Measurements from ENCODE around the gene C14orf132.

C14orf132 gene

GRCh38 chr14:96052541-96053247 is 13.5 kb downstream of the C14orf132 start:
- no peaks in the 10 kb centered on the region for H3K9me3 ChIP-seq (ENCODE audit: control insufficient read depth, low read length)
- H3K27me3 ChIP-seq (replicated peaks; ENCODE audit: control insufficient read depth, insufficient read depth, low read length, poor library complexity, severe bottlenecking): no peaks in the 10 kb centered on the region
- no peaks in the 10 kb centered on the region for H3K36me3 ChIP-seq (ENCODE audit: control insufficient read depth, insufficient read depth, low read length)
- no peak overlapping the region for H3K27ac ChIP-seq (ENCODE audit: insufficient read depth, low read length, poor library complexity, severe bottlenecking)
- no peaks in the 10 kb centered on the region for H3K4me1 ChIP-seq (ENCODE audit: control insufficient read depth, insufficient read depth, low read length, poor library complexity, severe bottlenecking)
- no peak for DNase-seq
- H3K4me3 ChIP-seq (ENCODE audit: insufficient read depth, low read depth, low read length, poor library complexity, severe bottlenecking): no peak overlapping the region

DNA sequence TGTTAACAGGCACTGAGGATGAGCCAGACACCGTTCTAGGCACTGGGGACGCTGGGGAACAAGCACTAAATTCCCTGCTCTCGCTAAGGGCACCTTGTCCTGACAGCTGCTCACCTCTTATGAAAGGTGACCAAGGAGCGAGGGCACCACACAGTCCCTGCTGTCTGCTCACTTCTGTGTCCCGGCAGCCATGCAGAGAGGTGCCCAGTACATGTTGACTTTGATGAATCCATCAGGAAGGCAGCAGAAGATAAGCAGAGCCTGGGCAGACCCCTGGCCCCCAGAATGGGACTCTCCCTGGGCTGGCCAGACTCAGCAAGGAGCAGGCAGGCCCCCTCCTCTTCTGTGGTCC is 14.1 kb downstream of the C14orf132 start:
- no peak overlapping the region for H3K4me3 ChIP-seq (ENCODE audit: insufficient read depth, low read depth, low read length, poor library complexity, severe bottlenecking)
- no peak for DNase-seq
- no peaks in the 10 kb centered on the region for H3K9me3 ChIP-seq (ENCODE audit: control insufficient read depth, low read length)
- no peak overlapping the region for H3K27ac ChIP-seq (ENCODE audit: insufficient read depth, low read length, poor library complexity, severe bottlenecking)
- H3K27me3 ChIP-seq (replicated peaks; ENCODE audit: control insufficient read depth, insufficient read depth, low read length, poor library complexity, severe bottlenecking): no peaks in the 10 kb centered on the region
- H3K4me1 ChIP-seq (ENCODE audit: control insufficient read depth, insufficient read depth, low read length, poor library complexity, severe bottlenecking): no peaks in the 10 kb centered on the region
- H3K36me3 ChIP-seq (ENCODE audit: control insufficient read depth, insufficient read depth, low read length): no peaks in the 10 kb centered on the region

DNA sequence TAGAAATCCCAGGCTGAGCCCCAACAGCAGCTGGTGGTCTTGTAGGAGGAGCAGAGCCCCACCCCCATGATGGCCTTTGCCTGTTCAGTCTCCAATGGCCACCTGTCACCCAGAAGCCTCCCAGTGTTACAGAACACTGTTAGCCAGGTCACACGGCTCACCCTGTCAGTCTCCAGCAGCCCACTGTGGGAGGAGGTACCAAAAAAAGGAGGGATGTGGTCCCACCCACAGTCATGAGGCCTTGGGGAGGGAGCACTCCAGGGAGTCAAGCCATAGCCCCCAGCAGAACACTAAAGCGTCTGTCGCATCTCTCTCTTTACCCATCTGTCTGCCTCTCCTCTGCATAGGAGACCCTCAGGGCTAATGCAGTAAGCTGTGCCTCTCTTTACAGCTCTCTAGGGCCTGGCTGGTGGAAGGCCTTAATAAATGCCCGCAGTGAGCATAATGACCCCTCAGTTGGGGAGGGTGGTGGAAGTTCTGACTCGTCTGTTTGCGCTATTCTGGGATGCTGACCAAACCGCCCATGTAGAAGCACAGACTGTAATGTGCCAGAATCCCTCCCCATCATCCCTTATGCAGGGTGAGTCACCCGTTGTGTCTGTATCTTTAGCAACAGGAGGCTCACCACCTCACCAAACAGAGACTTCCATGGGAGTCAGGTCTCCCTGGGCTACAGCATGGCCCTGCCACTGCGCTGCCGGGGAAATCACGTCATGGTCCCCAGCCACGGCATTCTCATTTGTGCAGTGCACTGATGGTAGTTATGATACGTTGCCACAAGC is 14.6 kb downstream of the C14orf132 start:
- Histone ChIP-seq H3K27ac (ENCODE audit: insufficient read depth, low read length, poor library complexity, severe bottlenecking) (no peak overlapping the region), H3K27me3 (replicated peaks; ENCODE audit: control insufficient read depth, insufficient read depth, low read length, poor library complexity, severe bottlenecking) (no peaks in the 10 kb centered on the region), H3K9me3 (ENCODE audit: control insufficient read depth, low read length) (no peaks in the 10 kb centered on the region), H3K4me3 (ENCODE audit: insufficient read depth, low read depth, low read length, poor library complexity, severe bottlenecking) (no peak overlapping the region), H3K36me3 (ENCODE audit: control insufficient read depth, insufficient read depth, low read length) (no peaks in the 10 kb centered on the region), H3K4me1 (ENCODE audit: control insufficient read depth, insufficient read depth, low read length, poor library complexity, severe bottlenecking) (no peaks in the 10 kb centered on the region)
- DNase-seq: no peak

DNA sequence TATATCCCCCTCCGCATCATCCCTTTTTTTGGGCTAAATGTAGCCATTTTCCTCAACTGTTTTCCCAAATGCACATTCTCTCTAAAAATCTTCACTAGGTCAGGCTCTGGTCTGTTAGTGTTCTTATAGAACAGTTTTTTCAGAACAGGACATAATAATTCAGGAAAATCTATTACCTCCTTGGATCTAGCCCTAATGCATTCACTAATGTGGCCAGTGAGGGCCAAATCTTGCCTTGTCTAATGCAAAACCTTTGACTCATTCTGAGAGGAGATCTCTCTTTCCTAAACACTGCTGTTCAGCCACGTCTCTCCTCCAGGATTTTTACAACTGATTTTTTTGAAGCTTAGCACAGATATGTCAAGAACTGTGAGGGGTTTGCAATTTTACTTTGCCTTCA is 15.5 kb downstream of the C14orf132 start:
- Histone ChIP-seq H3K36me3 (ENCODE audit: control insufficient read depth, insufficient read depth, low read length) (no peaks in the 10 kb centered on the region), H3K4me3 (ENCODE audit: insufficient read depth, low read depth, low read length, poor library complexity, severe bottlenecking) (no peak overlapping the region), H3K4me1 (ENCODE audit: control insufficient read depth, insufficient read depth, low read length, poor library complexity, severe bottlenecking) (no peaks in the 10 kb centered on the region), H3K27me3 (replicated peaks; ENCODE audit: control insufficient read depth, insufficient read depth, low read length, poor library complexity, severe bottlenecking) (no peaks in the 10 kb centered on the region), H3K9me3 (ENCODE audit: control insufficient read depth, low read length) (no peaks in the 10 kb centered on the region), H3K27ac (ENCODE audit: insufficient read depth, low read length, poor library complexity, severe bottlenecking) (no peak overlapping the region)
- no peak for DNase-seq

GRCh38 chr14:96055065-96055752 is 16.0 kb downstream of the C14orf132 start:
- no peaks in the 10 kb centered on the region for H3K9me3 ChIP-seq (ENCODE audit: control insufficient read depth, low read length)
- no peaks in the 10 kb centered on the region for H3K36me3 ChIP-seq (ENCODE audit: control insufficient read depth, insufficient read depth, low read length)
- H3K4me3 ChIP-seq (ENCODE audit: insufficient read depth, low read depth, low read length, poor library complexity, severe bottlenecking): no peak overlapping the region
- no peak overlapping the region for H3K27ac ChIP-seq (ENCODE audit: insufficient read depth, low read length, poor library complexity, severe bottlenecking)
- H3K27me3 ChIP-seq (replicated peaks; ENCODE audit: control insufficient read depth, insufficient read depth, low read length, poor library complexity, severe bottlenecking): no peaks in the 10 kb centered on the region
- H3K4me1 ChIP-seq (ENCODE audit: control insufficient read depth, insufficient read depth, low read length, poor library complexity, severe bottlenecking): no peaks in the 10 kb centered on the region
- no peak for DNase-seq

- H3K36me3 ChIP-seq (ENCODE audit: control insufficient read depth, insufficient read depth, low read length): no peaks in the 10 kb centered on the region
- H3K4me3 ChIP-seq (ENCODE audit: insufficient read depth, low read depth, low read length, poor library complexity, severe bottlenecking): no peak overlapping the region
- H3K27ac ChIP-seq (ENCODE audit: insufficient read depth, low read length, poor library complexity, severe bottlenecking): no peak overlapping the region
- DNase-seq: no peak
- no peaks in the 10 kb centered on the region for H3K4me1 ChIP-seq (ENCODE audit: control insufficient read depth, insufficient read depth, low read length, poor library complexity, severe bottlenecking)
- no peaks in the 10 kb centered on the region for H3K27me3 ChIP-seq (replicated peaks; ENCODE audit: control insufficient read depth, insufficient read depth, low read length, poor library complexity, severe bottlenecking)
- no peaks in the 10 kb centered on the region for H3K9me3 ChIP-seq (ENCODE audit: control insufficient read depth, low read length)
These were observed 16.8 kb downstream of the C14orf132 start for GRCh38 chr14:96055753-96056508.

DNA sequence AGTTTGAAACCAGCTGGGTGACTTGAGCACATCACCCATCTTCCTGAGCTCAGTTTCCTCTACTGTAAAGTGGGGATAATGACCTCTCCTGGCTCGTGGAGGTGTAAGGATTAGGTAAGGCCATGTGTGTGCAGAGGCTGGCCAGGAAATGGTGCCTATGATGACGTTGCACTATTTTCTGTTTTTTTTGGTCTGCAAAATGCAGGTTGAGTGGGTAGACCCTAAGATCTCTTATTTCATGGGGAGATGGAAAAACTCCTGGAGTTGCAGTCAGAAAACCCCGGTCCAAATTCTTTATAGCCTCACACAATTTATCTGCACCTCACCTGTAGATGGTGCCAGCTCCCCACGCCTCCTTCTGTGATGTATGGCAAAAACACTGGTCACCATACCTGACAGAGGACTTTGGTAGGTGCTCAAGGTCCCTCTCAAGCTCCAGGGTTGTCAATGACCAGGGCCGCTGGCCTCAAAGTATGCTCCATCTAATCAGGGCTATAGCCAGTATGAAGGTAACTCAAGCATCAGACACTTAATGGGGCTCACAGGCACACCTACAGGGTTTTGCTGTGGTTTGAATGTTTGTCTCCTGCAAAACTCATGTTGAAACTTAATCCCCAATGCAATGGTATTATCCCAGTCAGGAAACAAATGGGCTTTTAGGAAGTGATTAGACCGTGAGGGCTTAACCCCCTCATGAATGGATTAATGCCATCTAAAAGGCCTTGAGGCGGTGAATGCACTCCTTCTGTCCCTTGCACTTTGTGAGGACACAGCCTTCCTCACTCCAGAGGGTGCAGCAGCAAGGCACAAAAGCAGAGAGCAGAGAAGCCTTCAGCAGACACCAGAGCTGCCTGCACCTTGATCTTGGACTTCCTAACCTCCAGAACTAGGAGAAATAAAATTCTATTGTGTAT is 17.6 kb downstream of the C14orf132 start:
- Histone ChIP-seq H3K27me3 (replicated peaks; ENCODE audit: control insufficient read depth, insufficient read depth, low read length, poor library complexity, severe bottlenecking) (no peaks in the 10 kb centered on the region), H3K27ac (ENCODE audit: insufficient read depth, low read length, poor library complexity, severe bottlenecking) (no peak overlapping the region)
- no peak for DNase-seq

DNA sequence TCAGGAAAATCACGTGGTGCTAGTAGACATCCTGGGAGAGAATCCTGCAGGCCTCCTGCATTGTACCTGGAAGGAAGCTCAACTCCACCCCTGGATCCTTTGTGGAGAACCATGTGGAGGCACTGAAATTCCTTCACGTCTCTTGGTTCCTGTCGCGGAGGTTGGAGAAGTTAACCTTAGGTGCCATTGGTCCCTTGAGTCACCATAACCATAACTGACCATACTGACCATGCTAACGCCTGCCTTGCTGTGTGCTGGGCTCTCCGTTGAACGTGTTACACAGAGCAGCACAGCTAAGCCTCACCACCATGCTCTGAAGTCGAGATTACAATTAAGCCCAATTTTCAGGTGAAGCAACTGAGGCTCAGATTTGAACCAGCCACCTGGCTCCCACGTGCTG is 18.6 kb downstream of the C14orf132 start:
- no peak for DNase-seq
- Histone ChIP-seq H3K27ac (ENCODE audit: insufficient read depth, low read length, poor library complexity, severe bottlenecking) (no peak overlapping the region), H3K27me3 (replicated peaks; ENCODE audit: control insufficient read depth, insufficient read depth, low read length, poor library complexity, severe bottlenecking) (no peaks in the 10 kb centered on the region), H3K4me3 (ENCODE audit: insufficient read depth, low read depth, low read length, poor library complexity, severe bottlenecking) (no peak overlapping the region), H3K4me1 (ENCODE audit: control insufficient read depth, insufficient read depth, low read length, poor library complexity, severe bottlenecking) (no peaks in the 10 kb centered on the region), H3K9me3 (ENCODE audit: control insufficient read depth, low read length) (no peaks in the 10 kb centered on the region), H3K36me3 (ENCODE audit: control insufficient read depth, insufficient read depth, low read length) (no peaks in the 10 kb centered on the region)

More for the DNA sequence above, 17.6 kb downstream of the C14orf132 start:
- no peaks in the 10 kb centered on the region for H3K36me3 ChIP-seq (ENCODE audit: control insufficient read depth, insufficient read depth, low read length)
- H3K9me3 ChIP-seq (ENCODE audit: control insufficient read depth, low read length): no peaks in the 10 kb centered on the region
- H3K4me3 ChIP-seq (ENCODE audit: insufficient read depth, low read depth, low read length, poor library complexity, severe bottlenecking): no peak overlapping the region
- H3K4me1 ChIP-seq (ENCODE audit: control insufficient read depth, insufficient read depth, low read length, poor library complexity, severe bottlenecking): no peaks in the 10 kb centered on the region

- H3K4me1 ChIP-seq (ENCODE audit: control insufficient read depth, insufficient read depth, low read length, poor library complexity, severe bottlenecking): no peaks in the 10 kb centered on the region
- no peak overlapping the region for H3K27ac ChIP-seq (ENCODE audit: insufficient read depth, low read length, poor library complexity, severe bottlenecking)
- no peak for DNase-seq
- H3K4me3 ChIP-seq (ENCODE audit: insufficient read depth, low read depth, low read length, poor library complexity, severe bottlenecking): no peak overlapping the region
- H3K9me3 ChIP-seq (ENCODE audit: control insufficient read depth, low read length): no peaks in the 10 kb centered on the region
- H3K27me3 ChIP-seq (replicated peaks; ENCODE audit: control insufficient read depth, insufficient read depth, low read length, poor library complexity, severe bottlenecking): no peaks in the 10 kb centered on the region
- H3K36me3 ChIP-seq (ENCODE audit: control insufficient read depth, insufficient read depth, low read length): no peaks in the 10 kb centered on the region
These were observed 19.5 kb downstream of the C14orf132 start for GRCh38 chr14:96058576-96059200.
